ENCODE measurements around the gene SPTBN2.

The SPTBN2 gene

GRCh38 chr11:66639066-66639813 lies 89.8 kb downstream of the SPTBN2 start:
- no peak for DNase-seq (ENCODE audit: low spot score)

DNA sequence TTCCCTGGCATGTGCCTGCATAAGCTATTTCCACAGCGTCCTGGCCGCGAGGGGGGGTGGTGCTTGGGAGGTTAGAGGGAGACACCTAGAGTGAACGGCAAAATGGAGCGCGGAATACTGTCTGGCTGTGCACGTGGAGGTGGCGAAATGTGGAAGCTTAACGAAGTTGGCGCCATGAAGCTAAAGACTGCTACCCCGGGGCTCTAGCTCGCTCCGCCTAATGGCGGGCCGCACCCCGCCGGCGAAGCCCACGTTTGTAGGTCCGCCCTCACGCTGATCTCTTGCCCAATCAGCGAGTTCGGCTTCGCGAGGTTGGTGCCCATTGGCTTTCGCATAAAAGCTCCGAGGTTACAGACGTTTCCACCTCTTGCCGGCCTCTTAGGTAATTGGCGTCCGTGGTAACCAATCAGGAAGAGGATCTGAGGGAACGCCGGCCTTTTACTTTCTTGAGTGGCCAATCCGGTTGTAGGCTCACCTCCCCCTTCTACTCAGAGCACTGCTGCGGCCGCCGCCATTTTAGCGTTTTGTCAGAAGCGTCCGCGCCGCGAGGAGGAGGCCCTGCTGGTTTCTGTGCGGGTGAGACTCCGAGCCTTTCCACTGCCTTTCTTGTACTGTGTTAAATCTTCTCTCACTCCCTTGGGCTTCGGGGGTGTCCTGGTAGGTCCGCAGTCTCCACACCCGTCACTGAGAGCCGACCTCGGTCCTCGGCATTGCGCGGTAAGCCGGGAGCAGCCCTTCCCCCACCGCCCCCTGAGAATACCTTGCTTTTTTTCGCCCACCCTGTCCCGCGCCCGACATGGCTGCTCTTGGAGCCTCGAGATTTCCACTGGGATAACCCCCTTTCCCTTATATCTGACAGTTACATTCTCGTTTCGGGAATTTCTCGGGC lies 90.6 kb downstream of the SPTBN2 start, which contains the start of gene RBM4:
RBM4 (plus strand) TSS at position 527 of the 889 bp plus-strand sequence. CDS start 1,009 bp downstream, outside the sequence.
- DNase-seq (ENCODE audit: low spot score), result peak; percentile 100

GRCh38 chr11:66637557-66638176 lies 91.3 kb downstream of the SPTBN2 start:
- no peak for DNase-seq (ENCODE audit: low spot score)

DNA sequence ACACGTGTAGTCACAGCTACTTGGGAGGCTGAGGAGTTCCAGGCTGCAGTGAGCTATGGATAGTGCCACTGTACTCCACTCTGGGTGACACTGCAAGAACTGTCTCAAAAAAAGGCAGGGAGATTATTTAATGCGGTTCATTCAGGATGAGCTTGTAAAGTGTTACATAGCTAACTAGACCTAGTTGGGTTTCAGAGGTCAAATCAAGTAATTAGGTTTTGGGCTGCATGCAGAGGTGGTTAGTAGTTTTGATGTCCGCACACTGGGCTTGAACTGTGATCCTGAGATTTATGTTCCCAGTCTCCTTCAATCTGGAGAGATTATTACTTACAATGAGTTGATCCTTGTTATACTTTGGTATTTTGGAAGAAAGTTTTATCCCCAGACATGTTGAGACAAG lies 92.6 kb downstream of the SPTBN2 start:
- no peak for DNase-seq (ENCODE audit: low spot score)

All from HuH-7 (cell line).